ENCODE results near the gene MED13.

Gene MED13

GRCh38 chr17:62043602-62044001 lies 21.5 kb downstream of the MED13 start:
- Histone ChIP-seq H3K4ac (ENCODE audit: low read depth in 1 of 2, low read length in 2 of 2) (no peak overlapping the region), H3K4me2 (ENCODE audit: low read length, poor library complexity, severe bottlenecking) (no peak overlapping the region), H2BK15ac (ENCODE audit: low read depth, poor library complexity, severe bottlenecking) (no peak overlapping the region), H3K4me3 (ENCODE audit: insufficient read depth in 1 of 2, low read depth in 1 of 2, low read length in 2 of 2) (no peak overlapping the region), H3K27me3 (ENCODE audit: control insufficient read depth in 1 of 2, insufficient read depth in 1 of 2, low read length in 2 of 2) (no peaks in the 10 kb centered on the region), H3K18ac (ENCODE audit: low read depth in 1 of 2, low read length in 2 of 2) (no peak overlapping the region), H3K36me3 (ENCODE audit: control insufficient read depth in 1 of 2, insufficient read depth in 2 of 2, low read depth in 1 of 2, low read length in 2 of 2) (peaks cover 31 to 65% of the 10 kb centered on the region in 2 experiments), H2AFZ (ENCODE audit: low read depth, low read length) (no peak overlapping the region), H2BK12ac (ENCODE audit: low read length in 2 of 2) (no peak overlapping the region), H4K91ac (ENCODE audit: low read length) (no peak overlapping the region), H2BK5ac (ENCODE audit: low read depth, low read length, poor library complexity, severe bottlenecking) (no peak overlapping the region), H2AK5ac (ENCODE audit: low read length, severe bottlenecking) (no peak overlapping the region), H3K27ac (ENCODE audit: low read length, poor library complexity, severe bottlenecking) (no peak overlapping the region), H3K23ac (ENCODE audit: low read length in 2 of 2) (no peak overlapping the region), H4K8ac (ENCODE audit: low read length) (no peak overlapping the region), H3K9ac (ENCODE audit: low read length) (no peak overlapping the region), H3K79me1 (replicated peaks; ENCODE audit: low read length, poor library complexity, severe bottlenecking) (peaks cover 11% of the 10 kb centered on the region), H3K4me1 (ENCODE audit: control insufficient read depth, insufficient read depth, low read depth, low read length) (peaks cover 1% of the 10 kb centered on the region), H3K14ac (ENCODE audit: low read length in 2 of 2) (no peak overlapping the region), H2BK120ac (ENCODE audit: low read depth, low read length) (no peak overlapping the region), H3K9me3 (ENCODE audit: control insufficient read depth, low read length) (no peaks in the 10 kb centered on the region)
- no peak for DNase-seq

- no peaks in the 10 kb centered on the region for H3K27me3 ChIP-seq (ENCODE audit: control insufficient read depth in 1 of 2, insufficient read depth in 1 of 2, low read length in 2 of 2)
- H3K18ac ChIP-seq (ENCODE audit: low read depth in 1 of 2, low read length in 2 of 2) = no peak overlapping the region
- H4K8ac ChIP-seq (ENCODE audit: low read length) = no peak overlapping the region
- H2BK15ac ChIP-seq (ENCODE audit: low read depth, poor library complexity, severe bottlenecking) = no peak overlapping the region
- no peak overlapping the region for H3K4me2 ChIP-seq (ENCODE audit: low read length, poor library complexity, severe bottlenecking)
- H3K14ac ChIP-seq (ENCODE audit: low read length in 2 of 2) = no peak overlapping the region
- no peak overlapping the region for H3K23ac ChIP-seq (ENCODE audit: low read length in 2 of 2)
- no peak overlapping the region for H4K91ac ChIP-seq (ENCODE audit: low read length)
- no peak overlapping the region for H2BK12ac ChIP-seq (ENCODE audit: low read length in 2 of 2)
- no peak overlapping the region for H2AK5ac ChIP-seq (ENCODE audit: low read length, severe bottlenecking)
- H3K9ac ChIP-seq (ENCODE audit: low read length) = no peak overlapping the region
- WGBS = 96% methylated on average over 1 of the region's 2 CpGs
- H2BK120ac ChIP-seq (ENCODE audit: low read depth, low read length) = no peak overlapping the region
- H3K4ac ChIP-seq (ENCODE audit: low read depth in 1 of 2, low read length in 2 of 2) = no peak overlapping the region
- H3K4me3 ChIP-seq (ENCODE audit: insufficient read depth in 1 of 2, low read depth in 1 of 2, low read length in 2 of 2) = no peak overlapping the region
- H3K27ac ChIP-seq (ENCODE audit: low read length, poor library complexity, severe bottlenecking) = no peak overlapping the region
- H2BK5ac ChIP-seq (ENCODE audit: low read depth, low read length, poor library complexity, severe bottlenecking) = no peak overlapping the region
- peaks cover 2% of the 10 kb centered on the region for H3K4me1 ChIP-seq (ENCODE audit: control insufficient read depth, insufficient read depth, low read depth, low read length)
- peaks cover 9% of the 10 kb centered on the region for H3K79me1 ChIP-seq (replicated peaks; ENCODE audit: low read length, poor library complexity, severe bottlenecking)
- peaks cover 30 to 61% of the 10 kb centered on the region in 2 experiments for H3K36me3 ChIP-seq (ENCODE audit: control insufficient read depth in 1 of 2, insufficient read depth in 2 of 2, low read depth in 1 of 2, low read length in 2 of 2)
- H3K9me3 ChIP-seq (ENCODE audit: control insufficient read depth, low read length) = no peaks in the 10 kb centered on the region
- DNase-seq = no peak
- H2AFZ ChIP-seq (ENCODE audit: low read depth, low read length) = no peak overlapping the region
These were observed 21.9 kb downstream of the MED13 start for GRCh38 chr17:62043140-62043539.

GRCh38 chr17:62038248-62038647 lies 26.8 kb downstream of the MED13 start:
- no peak overlapping the region for H2BK5ac ChIP-seq (ENCODE audit: low read depth, low read length, poor library complexity, severe bottlenecking)
- no peak overlapping the region for H4K8ac ChIP-seq (ENCODE audit: low read length)
- no peak overlapping the region for H2BK120ac ChIP-seq (ENCODE audit: low read depth, low read length)
- no peak overlapping the region for H3K14ac ChIP-seq (ENCODE audit: low read length in 2 of 2)
- H3K4me2 ChIP-seq (ENCODE audit: low read length, poor library complexity, severe bottlenecking) = no peak overlapping the region
- no peak overlapping the region for H3K27ac ChIP-seq (ENCODE audit: low read length, poor library complexity, severe bottlenecking)
- no peak overlapping the region for H2BK15ac ChIP-seq (ENCODE audit: low read depth, poor library complexity, severe bottlenecking)
- H3K9me3 ChIP-seq (ENCODE audit: control insufficient read depth, low read length) = no peaks in the 10 kb centered on the region
- peaks cover 17 to 54% of the 10 kb centered on the region in 2 experiments for H3K36me3 ChIP-seq (ENCODE audit: control insufficient read depth in 1 of 2, insufficient read depth in 2 of 2, low read depth in 1 of 2, low read length in 2 of 2)
- peaks cover 8% of the 10 kb centered on the region for H3K79me1 ChIP-seq (replicated peaks; ENCODE audit: low read length, poor library complexity, severe bottlenecking)
- H2AK5ac ChIP-seq (ENCODE audit: low read length, severe bottlenecking) = no peak overlapping the region
- peaks cover 4% of the 10 kb centered on the region for H3K4me1 ChIP-seq (ENCODE audit: control insufficient read depth, insufficient read depth, low read depth, low read length)
- H3K23ac ChIP-seq (ENCODE audit: low read length in 2 of 2) = no peak overlapping the region
- H2AFZ ChIP-seq (ENCODE audit: low read depth, low read length) = no peak overlapping the region
- H3K27me3 ChIP-seq (ENCODE audit: control insufficient read depth in 1 of 2, insufficient read depth in 1 of 2, low read length in 2 of 2) = no peaks in the 10 kb centered on the region
- no peak overlapping the region for H3K4me3 ChIP-seq (ENCODE audit: insufficient read depth in 1 of 2, low read depth in 1 of 2, low read length in 2 of 2)
- H3K4ac ChIP-seq (ENCODE audit: low read depth in 1 of 2, low read length in 2 of 2) = no peak overlapping the region
- no peak overlapping the region for H2BK12ac ChIP-seq (ENCODE audit: low read length in 2 of 2)
- 100% methylated on average over 1 of the region's 1 CpG for WGBS
- DNase-seq = no peak
- no peak overlapping the region for H3K18ac ChIP-seq (ENCODE audit: low read depth in 1 of 2, low read length in 2 of 2)
- no peak overlapping the region for H4K91ac ChIP-seq (ENCODE audit: low read length)
- no peak overlapping the region for H3K9ac ChIP-seq (ENCODE audit: low read length)

GRCh38 chr17:62033317-62033716 lies 31.8 kb downstream of the MED13 start:
- Histone ChIP-seq H2AK5ac (ENCODE audit: low read length, severe bottlenecking) (no peak overlapping the region), H3K36me3 (ENCODE audit: control insufficient read depth in 1 of 2, insufficient read depth in 2 of 2, low read depth in 1 of 2, low read length in 2 of 2) (peaks cover 21 to 74% of the 10 kb centered on the region in 2 experiments), H2BK12ac (ENCODE audit: low read length in 2 of 2) (no peak overlapping the region), H4K8ac (ENCODE audit: low read length) (no peak overlapping the region), H3K79me1 (replicated peaks; ENCODE audit: low read length, poor library complexity, severe bottlenecking) (peaks cover 18% of the 10 kb centered on the region), H3K14ac (ENCODE audit: low read length in 2 of 2) (no peak overlapping the region), H2BK5ac (ENCODE audit: low read depth, low read length, poor library complexity, severe bottlenecking) (no peak overlapping the region), H3K27ac (ENCODE audit: low read length, poor library complexity, severe bottlenecking) (no peak overlapping the region), H3K4me1 (ENCODE audit: control insufficient read depth, insufficient read depth, low read depth, low read length) (peaks cover 9% of the 10 kb centered on the region), H2BK120ac (ENCODE audit: low read depth, low read length) (no peak overlapping the region), H3K4ac (ENCODE audit: low read depth in 1 of 2, low read length in 2 of 2) (no peak overlapping the region), H3K9ac (ENCODE audit: low read length) (no peak overlapping the region), H3K4me3 (ENCODE audit: insufficient read depth in 1 of 2, low read depth in 1 of 2, low read length in 2 of 2) (no peak overlapping the region), H3K4me2 (ENCODE audit: low read length, poor library complexity, severe bottlenecking) (no peak overlapping the region), H3K23ac (ENCODE audit: low read length in 2 of 2) (no peak overlapping the region), H3K18ac (ENCODE audit: low read depth in 1 of 2, low read length in 2 of 2) (peak overlapping the region in 1 of 2 experiments; percentile 33), H3K9me3 (ENCODE audit: control insufficient read depth, low read length) (no peaks in the 10 kb centered on the region), H2AFZ (ENCODE audit: low read depth, low read length) (no peak overlapping the region), H2BK15ac (ENCODE audit: low read depth, poor library complexity, severe bottlenecking) (no peak overlapping the region), H4K91ac (ENCODE audit: low read length) (no peak overlapping the region), H3K27me3 (ENCODE audit: control insufficient read depth in 1 of 2, insufficient read depth in 1 of 2, low read length in 2 of 2) (no peaks in the 10 kb centered on the region)
- DNase-seq = no peak
